Jurkat, Clone E6-1 (cell line): ENCODE results near the gene TMEM255B.

ENCODE experiments used
- DNase-seq: peaks from one replicate; pipeline ENCODE4 v3.0.0-alpha.2; 2011; ENCODE audit warnings: low read depth, low spot score
- H3K4me3 ChIP-seq: 2 replicates; pipeline ENCODE4 v1.5.1; 2011; ENCODE audit warnings: mild to moderate bottlenecking, low read length, control low read depth, moderate library complexity

TMEM255B gene

DNA sequence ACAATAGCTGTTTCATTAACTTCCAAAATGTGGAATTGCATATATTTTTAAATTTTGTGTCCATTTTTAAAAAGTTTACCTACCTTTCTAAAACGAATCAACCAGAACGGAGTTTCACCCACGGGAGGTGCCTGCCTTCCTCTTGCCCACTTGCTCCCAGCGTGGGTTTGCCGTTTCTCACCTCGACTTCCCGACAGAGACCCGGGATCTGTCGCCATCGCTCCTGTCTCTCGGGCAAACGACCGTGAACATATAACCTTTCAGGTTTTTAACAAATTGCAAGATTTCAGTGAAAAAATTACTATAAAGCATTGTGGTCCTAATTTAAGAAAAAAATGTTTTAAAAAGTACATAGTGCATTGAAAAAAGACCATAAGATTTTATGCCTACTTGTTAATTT, 4.2 kb downstream of the TMEM255B start:
- H3K4me3 ChIP-seq: no peak overlapping the region
- no peak for DNase-seq

DNA sequence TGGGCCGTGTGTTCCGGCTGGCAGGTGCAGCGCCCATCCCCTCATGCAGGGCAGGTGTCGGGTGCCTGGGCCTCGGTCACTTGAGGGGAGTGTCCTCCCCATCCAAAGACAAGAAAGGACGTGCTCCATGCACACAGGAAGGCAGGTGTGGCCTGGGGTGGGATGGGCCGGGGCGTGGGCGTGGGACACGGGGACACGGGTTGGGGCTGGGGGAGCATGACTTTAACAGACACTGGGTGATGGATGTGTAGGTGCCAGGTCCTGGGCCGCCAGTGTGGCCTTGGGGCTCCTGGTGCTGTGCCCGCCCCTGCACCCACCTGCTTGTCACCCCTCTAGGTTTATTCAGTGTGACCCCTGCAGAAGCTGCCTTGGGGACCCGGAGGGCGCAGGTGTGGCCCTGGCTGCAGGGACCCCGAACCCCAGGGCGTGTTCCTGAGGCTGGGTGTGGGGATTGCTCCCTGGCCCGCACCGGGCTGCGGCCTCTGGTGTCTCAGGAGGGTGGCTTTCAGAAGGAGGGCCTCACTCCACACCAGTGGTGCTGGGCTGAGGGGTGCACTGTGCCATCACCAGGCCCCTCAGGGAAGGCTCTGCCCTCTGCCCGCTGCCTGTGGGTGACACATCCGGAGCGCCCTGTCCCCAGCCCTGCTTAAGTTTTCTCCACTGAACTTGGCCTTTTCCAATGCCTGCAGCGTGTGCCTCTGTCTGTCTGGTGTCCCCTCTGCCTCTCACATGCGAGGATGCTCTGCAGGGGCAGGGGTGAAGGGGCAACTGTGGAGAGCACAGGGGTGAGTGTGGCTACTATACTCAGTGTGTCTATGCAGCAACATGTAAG, 5.2 kb downstream of the TMEM255B start:
- no peak for DNase-seq
- H3K4me3 ChIP-seq: no peak overlapping the region

DNA sequence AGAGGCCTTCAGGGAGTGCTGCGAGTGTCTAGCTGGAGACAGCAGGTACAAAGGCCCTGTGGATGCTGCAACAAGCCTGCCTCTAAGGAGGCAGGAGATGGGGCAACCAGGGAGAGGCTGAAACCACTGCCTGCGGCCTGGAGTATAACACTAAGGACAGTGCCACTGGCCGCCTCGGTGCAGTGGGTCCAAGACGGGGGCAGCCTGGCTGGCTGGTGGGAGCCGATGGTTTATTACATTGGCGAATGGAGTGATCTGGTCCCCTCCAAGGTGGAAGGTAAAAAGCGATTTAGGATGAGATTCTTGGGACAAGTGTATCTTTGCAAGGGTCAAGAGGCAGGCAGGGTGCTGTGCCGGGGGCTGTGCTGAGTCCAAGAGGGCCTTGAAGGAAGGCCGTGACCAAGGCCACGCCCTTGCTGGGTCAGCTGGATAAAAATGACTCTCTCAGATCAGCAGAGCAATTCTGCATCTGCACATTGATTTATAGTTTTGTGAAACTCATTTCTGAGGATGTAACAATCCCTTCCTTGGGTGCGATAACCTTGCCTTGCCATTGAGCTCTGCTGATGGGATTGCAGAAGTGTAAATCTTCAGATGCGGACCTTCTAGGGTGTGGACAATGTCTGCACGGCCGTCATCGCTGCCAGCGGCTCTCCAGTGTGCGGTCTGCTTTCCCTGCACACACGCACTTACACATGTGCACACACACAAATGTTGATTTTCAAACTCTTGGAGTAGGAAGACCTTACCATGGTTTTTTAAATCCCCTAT, 6.0 kb downstream of the TMEM255B start:
- H3K4me3 ChIP-seq: no peak overlapping the region
- DNase-seq: no peak

DNA sequence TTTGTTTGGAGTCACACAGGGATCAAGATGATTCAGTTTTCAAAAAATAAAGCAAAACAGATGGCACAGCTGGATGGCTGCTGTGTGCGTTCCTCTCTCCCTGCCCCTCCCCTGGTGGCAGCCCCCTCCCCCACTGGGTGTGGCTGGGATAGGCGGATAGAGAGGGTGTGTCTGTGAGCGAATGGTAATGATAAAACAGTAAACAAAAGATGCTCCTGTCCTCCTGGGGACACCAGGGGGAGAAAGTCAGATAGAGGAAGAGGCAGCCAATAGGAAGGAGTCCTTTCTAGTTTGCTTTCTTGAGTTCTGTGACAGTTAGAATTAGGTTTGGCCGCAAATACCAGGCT, 6.5 kb downstream of the TMEM255B start:
- no peak overlapping the region for H3K4me3 ChIP-seq
- no peak for DNase-seq

- H3K4me3 ChIP-seq: no peak overlapping the region
- DNase-seq: no peak
Observed at GRCh38 chr13:113766035-113766800, 7.2 kb downstream of the TMEM255B start.

DNA sequence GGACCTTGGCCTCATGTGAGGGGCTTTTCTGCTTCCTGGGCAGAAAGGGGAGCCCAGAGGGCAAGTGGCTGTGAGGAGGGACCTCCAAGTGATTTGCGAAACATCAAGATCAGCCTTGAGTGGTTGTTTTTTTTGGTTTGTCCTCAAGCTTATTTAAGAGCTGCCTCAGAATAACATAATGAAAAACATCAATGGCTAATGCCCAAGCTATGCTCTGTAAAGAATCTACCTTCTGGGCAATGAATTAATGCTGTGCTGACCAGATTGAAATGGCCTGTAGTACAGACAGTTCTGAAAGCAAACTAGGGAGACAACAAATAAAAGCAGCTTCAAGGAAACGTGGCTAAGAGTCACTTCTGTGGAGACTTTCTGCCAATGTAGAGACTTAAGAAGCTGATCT, 8.3 kb downstream of the TMEM255B start:
- H3K4me3 ChIP-seq: no peak overlapping the region
- no peak for DNase-seq

- no peak for DNase-seq
- H3K4me3 ChIP-seq: no peak overlapping the region
Observed at GRCh38 chr13:113768018-113768905, 9.2 kb downstream of the TMEM255B start.

DNA sequence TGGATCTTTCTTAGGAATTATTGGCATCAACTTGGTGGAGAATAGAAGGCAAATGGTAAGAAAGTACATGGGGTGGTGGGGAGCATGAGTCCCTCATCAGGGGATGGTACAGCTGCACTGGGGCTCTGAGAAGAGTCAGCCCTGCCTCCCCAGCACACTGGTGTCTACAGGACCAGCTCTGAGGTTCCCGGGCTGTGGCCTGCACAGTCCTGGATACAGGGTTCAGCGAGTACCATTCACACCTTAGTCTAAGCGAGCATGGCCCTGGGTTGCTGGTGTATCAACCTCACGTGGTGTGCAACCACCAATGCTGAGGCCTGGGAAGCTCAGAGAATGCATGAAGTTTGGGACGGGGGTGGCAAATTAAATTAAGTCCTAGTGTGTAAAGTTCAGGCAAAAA, 10.1 kb downstream of the TMEM255B start:
- no peak overlapping the region for H3K4me3 ChIP-seq
- DNase-seq: no peak

DNA sequence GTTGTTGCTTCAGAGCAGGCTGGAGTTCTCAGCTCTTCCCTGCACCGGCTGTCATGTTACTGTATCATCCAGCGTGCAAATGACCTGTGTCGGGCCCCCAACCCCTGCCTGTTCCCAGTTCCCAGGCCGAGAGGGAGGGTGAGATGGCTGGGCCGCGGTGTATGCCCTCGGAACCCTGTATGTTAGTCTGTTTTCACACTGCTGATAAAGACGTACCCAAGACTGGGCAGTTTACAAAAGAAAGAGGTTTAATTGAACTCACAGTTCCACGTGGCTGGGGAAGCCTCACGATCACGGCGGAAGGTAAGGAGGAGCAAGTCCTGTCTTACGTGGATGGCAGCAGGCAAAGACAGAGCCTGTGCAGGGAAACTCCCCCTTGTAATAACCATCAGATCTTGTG, 10.9 kb downstream of the TMEM255B start:
- DNase-seq: no peak
- no peak overlapping the region for H3K4me3 ChIP-seq

DNA sequence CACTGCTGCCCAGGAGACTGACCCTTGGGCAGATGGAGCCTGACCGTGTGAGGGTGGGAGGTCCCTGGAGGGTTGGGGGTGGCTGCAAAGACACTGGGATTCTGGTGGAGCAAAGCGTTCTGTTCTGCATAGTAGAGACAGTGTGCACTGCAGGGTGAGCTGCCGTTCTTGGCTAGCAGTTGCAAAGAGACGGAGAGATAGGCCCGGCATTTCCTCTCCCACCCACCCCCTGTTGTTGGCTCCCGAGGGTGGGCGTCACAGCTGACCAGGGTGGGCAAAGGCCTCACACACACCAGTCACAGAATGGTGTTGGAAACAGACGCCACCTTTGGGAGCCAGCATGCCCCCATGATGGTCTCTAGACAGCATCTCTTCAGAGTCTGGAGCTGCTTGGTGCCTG, 11.4 kb downstream of the TMEM255B start:
- no peak overlapping the region for H3K4me3 ChIP-seq

DNA sequence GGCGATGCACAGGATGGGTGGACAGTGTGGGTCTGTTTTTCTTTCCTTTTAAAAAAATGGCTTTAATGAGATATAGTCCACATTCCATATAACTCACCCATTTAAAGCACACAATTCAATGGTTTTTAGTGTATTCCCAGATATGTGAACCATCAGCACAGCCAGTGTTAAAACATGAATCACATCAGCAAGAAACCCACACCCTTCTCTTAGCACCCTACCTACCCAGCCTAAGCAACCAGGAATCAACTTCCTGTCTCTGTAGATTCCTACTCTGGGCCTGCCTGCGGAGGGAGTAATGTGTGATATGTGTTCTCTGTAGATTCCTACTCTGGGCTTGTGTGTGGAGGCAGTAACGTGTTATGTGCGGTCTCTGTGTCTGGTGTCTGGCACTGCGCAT, 11.9 kb downstream of the TMEM255B start:
- no peak for DNase-seq
- no peak overlapping the region for H3K4me3 ChIP-seq

More for the DNA sequence above, 11.4 kb downstream of the TMEM255B start:
- no peak for DNase-seq

DNA sequence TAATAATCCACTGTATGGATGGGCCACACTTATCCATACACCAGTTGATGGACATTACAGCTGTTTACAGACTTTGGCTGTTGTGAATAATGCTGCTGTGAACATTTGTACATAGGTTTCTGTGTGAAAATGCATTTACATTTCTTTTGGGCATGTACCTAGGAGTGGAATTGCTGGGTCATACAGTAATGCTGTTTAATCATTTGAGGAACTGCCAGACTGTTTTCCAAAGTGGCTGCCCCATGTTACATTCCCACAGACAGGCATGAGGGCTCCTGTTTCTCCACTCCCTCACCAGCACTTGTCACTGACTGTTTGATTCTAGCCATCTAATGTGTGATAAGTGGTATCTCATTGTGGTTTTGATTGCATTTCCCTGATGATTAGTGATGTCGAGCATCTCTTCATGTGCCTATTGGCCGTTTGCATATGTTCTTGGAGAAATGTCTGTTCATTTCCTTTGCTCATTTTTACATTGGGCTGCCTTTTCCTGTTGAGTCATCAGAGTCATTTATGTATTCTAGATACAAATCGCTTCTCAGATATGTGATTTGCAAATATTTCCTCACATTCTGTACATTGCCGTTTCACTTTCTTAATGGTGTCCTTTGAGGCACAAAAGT, 12.8 kb downstream of the TMEM255B start:
- no peak for DNase-seq

GRCh38 chr13:113774177-113775107, 15.4 kb downstream of the TMEM255B start:
- no peak for DNase-seq
- H3K4me3 ChIP-seq: no peak overlapping the region

More for the DNA sequence above, 12.8 kb downstream of the TMEM255B start:
- H3K4me3 ChIP-seq: no peak overlapping the region

DNA sequence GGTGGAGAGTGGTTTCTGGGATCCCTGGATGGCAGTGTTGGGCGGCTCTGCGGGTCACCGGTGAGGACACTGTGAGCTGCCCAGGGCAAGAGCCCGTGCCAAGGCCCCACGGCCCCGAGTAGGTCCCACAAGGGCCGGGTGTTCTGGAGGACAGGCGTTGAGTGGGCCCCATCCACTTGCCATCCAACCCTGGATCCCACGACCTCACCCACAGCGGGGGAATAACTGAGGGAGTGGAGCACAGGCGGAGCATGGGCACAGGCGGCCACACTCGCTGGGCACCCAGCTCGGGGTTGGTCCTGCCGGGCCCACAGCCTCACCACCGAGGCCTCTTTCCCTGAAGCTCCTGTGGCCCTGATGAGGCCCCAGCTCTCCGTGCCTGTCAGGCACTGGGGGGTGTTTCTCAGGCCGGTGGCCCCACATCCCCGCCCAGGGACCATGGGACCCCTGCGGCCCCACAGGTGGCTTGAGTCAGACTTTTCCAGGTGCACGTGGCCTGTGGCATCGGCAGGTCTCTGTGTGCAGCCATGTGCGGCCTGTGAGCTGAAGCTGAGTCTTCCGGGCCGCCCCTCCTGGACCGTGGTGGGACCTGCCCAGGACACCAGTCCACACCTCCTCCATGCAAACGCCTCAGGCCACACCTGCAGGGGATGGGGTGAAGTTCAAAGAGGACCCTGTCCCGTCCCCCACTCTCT, 16.6 kb downstream of the TMEM255B start:
- DNase-seq: no peak

GRCh38 chr13:113776231-113777125, 17.5 kb downstream of the TMEM255B start:
- DNase-seq: no peak
- H3K4me3 ChIP-seq: no peak overlapping the region

More for the DNA sequence above, 16.6 kb downstream of the TMEM255B start:
- no peak overlapping the region for H3K4me3 ChIP-seq
